Colonic mucosa (tissue), 4 donors: ENCODE results near the gene FAM78A. TPM values are rescaled to one million over a fixed set of nuclear protein-coding genes. Genes with fewer than 3 reads are reported as not detected.

ENCODE experiments used
- DNase-seq: peaks from one replicate; pipeline ENCODE4 v3.0.0-alpha.2; 2020
- H3K27ac ChIP-seq: fragments of 200-600 bp; one replicate; pipeline ENCODE4 v1.8.0; 2021
- H3K27me3 ChIP-seq: fragments of 200-600 bp; one replicate; pipeline ENCODE4 v1.8.0; 2021
- H3K36me3 ChIP-seq: fragments of 200-600 bp; one replicate; pipeline ENCODE4 v1.8.0; 2021
- H3K4me1 ChIP-seq: fragments of 200-600 bp; one replicate; pipeline ENCODE4 v1.8.0; 2021; ENCODE audit warnings: mild to moderate bottlenecking
- H3K4me3 ChIP-seq: fragments of 200-600 bp; one replicate; pipeline ENCODE4 v1.8.0; 2021
- H3K9ac ChIP-seq, 2 donors: one replicate each; pipeline ENCODE4 v1.7.0; 2013; ENCODE audit warnings: control low read depth in 2 of 2, low read depth in 2 of 2, low read length in 2 of 2
- H3K9me3 ChIP-seq: fragments of 200-600 bp; one replicate; pipeline ENCODE4 v1.8.0; 2021
- intact Hi-C: fragments of 100-400 bp; cut with DNase I; formaldehyde crosslinking; loops from one replicate; pipeline ENCODE4 v1.14.1; 2022
- total RNA-seq, 2 donors: library from RNA; stranded (reverse); fragmentation: NEBNext Ultra II Directional in 1 of 2; extraction: Animal tissue kit (Norgen Biotek cat#: 25700) in 1 of 2; gene quantifications; one replicate each; pipeline ENCODE4 v1.2.1, GENCODE V29; 2021
- TF ChIP-seq, protein P1 (sequence below): fragments of 200-600 bp; IDR thresholded peaks from one replicate; pipeline ENCODE4 v1.8.0; 2022; ENCODE audit warnings: antibody characterized with exemption, mild to moderate bottlenecking
- donor health status: healthy.
- donor health status: DM: no; HTN: no; CAD: no.
- donor health status: DM: no; HTN: no; CAD: no.

Gene FAM78A
- total RNA-seq, 2 donors from 2014 or later, result 1.5 to 2.0 TPM

DNA sequence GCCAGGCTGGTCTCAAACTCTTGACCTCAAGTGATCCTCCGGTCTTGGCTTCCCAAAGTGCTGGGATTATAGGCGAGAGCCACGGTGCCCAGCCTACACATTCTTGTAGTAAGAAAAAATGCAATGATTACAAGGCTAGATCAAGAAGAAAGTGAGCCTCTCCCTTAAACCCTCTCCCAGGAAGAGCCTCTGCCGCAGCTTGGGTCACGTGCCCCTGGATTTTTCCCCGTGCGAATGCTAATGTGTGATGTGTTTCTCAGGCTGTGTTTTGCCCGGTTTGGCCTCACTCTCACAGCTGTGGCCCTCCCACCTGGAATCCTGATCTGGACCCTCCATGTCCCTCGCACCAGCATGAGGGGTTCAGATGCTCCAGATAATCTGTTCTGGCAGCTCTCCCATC, 20.1 kb upstream of the FAM78A start:
- no peak overlapping the region for H3K9ac ChIP-seq
- no peaks in the 10 kb centered on the region for H3K36me3 ChIP-seq
- H3K4me3 ChIP-seq, result no peak overlapping the region
- H3K4me1 ChIP-seq, result no peaks in the 10 kb centered on the region
- TF ChIP-seq, protein P1, sequence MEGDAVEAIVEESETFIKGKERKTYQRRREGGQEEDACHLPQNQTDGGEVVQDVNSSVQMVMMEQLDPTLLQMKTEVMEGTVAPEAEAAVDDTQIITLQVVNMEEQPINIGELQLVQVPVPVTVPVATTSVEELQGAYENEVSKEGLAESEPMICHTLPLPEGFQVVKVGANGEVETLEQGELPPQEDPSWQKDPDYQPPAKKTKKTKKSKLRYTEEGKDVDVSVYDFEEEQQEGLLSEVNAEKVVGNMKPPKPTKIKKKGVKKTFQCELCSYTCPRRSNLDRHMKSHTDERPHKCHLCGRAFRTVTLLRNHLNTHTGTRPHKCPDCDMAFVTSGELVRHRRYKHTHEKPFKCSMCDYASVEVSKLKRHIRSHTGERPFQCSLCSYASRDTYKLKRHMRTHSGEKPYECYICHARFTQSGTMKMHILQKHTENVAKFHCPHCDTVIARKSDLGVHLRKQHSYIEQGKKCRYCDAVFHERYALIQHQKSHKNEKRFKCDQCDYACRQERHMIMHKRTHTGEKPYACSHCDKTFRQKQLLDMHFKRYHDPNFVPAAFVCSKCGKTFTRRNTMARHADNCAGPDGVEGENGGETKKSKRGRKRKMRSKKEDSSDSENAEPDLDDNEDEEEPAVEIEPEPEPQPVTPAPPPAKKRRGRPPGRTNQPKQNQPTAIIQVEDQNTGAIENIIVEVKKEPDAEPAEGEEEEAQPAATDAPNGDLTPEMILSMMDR, result no peak
- no peaks in the 10 kb centered on the region for H3K9me3 ChIP-seq
- H3K27ac ChIP-seq, result no peak overlapping the region
- no peak for DNase-seq
- H3K27me3 ChIP-seq, result no peaks in the 10 kb centered on the region
- intact Hi-C loops, result no loop called here

DNA sequence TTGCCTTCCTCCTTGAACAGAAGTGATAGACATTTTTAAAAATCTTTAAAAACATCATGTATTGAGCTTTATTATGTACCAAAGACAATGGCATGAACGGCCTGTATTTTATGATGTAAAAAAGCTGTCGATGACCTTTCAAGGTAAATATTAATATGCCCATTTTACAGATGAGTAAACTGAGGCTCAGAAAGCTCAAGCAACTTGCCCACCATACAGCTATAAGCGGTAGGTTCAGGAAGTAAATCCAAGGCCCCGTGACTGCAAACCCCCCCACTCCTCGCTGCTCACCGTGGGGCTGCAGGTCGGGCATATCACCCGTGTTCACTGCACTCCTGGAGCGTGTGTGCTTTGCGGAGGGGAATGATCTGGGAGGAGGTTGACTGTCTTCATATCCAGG, 16.6 kb upstream of the FAM78A start:
- Histone ChIP-seq H3K27me3 (no peaks in the 10 kb centered on the region), H3K27ac (no peak overlapping the region), H3K36me3 (no peaks in the 10 kb centered on the region), H3K4me1 (no peaks in the 10 kb centered on the region), H3K9me3 (no peaks in the 10 kb centered on the region), H3K9ac (no peak overlapping the region), H3K4me3 (no peak overlapping the region)
- TF ChIP-seq, protein P1, result no peak
- intact Hi-C loops, result no loop called here
- DNase-seq, result no peak

DNA sequence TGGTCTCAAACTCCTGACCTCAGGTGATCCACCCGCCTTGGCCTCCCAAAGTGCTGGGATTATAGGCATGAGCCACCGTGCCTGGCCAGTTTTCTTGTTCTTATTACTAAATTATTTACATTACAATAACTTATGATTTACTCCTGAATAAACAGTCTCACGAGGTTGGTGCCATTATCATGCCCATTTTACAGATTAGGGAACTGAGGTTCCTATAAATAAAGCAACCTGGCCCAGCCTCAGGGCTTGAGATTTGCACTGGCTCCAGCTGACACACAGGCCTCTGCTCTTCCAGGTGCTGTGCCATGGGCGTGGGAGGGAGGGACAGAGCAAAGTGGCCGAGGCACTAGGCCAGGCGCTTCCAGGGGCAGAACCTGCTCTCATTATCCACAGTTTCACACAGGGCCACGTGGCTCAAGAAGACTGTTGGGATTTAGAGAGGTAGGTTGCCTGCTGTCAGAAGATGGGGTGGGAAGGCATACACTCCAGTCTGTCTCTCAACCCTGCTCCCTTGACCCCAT, 15.5 kb upstream of the FAM78A start:
- TF ChIP-seq, protein P1, result no peak
- no peak for DNase-seq
- Histone ChIP-seq H3K9me3 (no peaks in the 10 kb centered on the region), H3K36me3 (no peaks in the 10 kb centered on the region), H3K9ac (no peak overlapping the region), H3K27ac (no peak overlapping the region), H3K27me3 (no peaks in the 10 kb centered on the region), H3K4me1 (no peaks in the 10 kb centered on the region), H3K4me3 (no peak overlapping the region)
- intact Hi-C loops, result no loop called here

DNA sequence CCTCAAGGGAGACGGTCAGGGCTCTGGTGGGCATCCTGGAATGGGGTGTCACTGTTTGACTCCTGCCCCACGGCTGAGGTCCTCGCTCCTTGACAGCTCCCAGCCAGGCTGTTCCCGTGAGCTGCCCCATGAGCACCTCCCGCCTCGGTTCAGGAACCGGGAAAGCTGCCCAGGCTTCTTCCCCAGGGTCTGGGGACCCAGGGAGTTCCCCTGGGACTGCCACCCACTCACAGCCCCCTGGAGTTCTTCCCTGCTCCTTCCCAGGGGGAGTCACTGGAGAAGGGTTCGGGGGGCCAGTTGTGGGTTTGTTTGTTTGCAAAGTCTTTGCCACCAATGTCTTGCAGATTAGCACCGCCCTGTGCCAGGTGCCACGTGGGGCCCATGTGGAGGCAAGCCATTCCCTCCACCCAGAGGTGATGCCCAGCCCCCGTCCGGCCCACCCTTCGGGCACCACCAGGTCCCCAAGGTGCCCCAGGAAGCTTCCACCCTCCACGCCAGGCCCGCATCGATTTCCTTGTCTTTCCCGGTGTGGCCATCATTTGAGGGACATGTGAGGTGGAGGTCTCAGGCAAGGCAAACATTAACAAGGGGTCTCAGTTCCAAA, 14.6 kb upstream of the FAM78A start:
- Histone ChIP-seq H3K27ac (no peak overlapping the region), H3K4me3 (peak overlapping the region; percentile 34), H3K9me3 (no peaks in the 10 kb centered on the region), H3K4me1 (no peaks in the 10 kb centered on the region), H3K27me3 (no peaks in the 10 kb centered on the region), H3K9ac (peak overlapping the region in 1 of 2 donors; percentile 26), H3K36me3 (no peaks in the 10 kb centered on the region)
- no peak for DNase-seq
- TF ChIP-seq, protein P1, result no peak
- intact Hi-C loops, result no loop called here

DNA sequence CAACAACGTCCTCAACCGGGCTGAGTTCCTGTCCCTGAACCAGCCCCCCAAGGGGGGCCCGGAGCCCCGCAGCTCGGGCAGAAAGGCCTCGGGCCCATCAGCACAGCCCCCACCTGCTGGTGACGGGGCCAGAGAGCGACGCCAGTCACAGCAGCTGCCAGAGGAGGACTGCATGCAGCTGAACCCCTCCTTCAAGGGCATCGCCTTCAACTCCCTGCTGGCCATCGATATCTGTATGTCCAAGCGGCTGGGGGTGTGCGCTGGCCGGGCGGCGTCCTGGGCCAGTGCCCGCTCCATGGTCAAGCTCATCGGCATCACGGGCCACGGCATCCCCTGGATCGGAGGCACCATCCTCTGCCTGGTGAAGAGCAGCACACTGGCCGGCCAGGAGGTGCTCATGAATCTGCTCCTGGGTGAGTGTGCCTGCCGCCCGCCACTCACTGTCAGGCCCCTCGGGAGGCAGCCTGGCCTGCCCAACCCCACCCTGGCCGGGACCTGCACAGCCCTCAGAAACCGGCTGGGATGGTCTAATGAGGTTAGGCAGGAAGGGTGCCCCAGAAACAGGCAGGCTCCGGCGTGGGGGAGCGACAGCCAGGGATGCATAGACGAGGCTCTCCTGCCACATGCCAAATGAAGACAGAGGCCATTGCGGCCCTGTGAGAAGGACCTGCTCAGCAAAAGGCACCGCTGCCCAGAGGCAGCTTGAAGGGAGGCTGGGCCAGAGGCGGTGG, 13.9 kb upstream of the FAM78A start:
- Histone ChIP-seq H3K27ac (no peak overlapping the region), H3K4me3 (peak overlapping the region; percentile 34), H3K9ac (peak overlapping the region; percentile 26 to 66), H3K9me3 (no peaks in the 10 kb centered on the region), H3K36me3 (no peaks in the 10 kb centered on the region), H3K4me1 (no peaks in the 10 kb centered on the region), H3K27me3 (no peaks in the 10 kb centered on the region)
- intact Hi-C loops, result no loop called here
- TF ChIP-seq, protein P1, result no peak
- no peak for DNase-seq
